SU-DHL-6 (cell line): Measurements from ENCODE around the gene MARK1.

Experiments
- H2AFZ ChIP-seq: fragments of 200-600 bp; sonication (generic); 2 replicates; pipeline ENCODE4 v1.6.1; 2014; ENCODE audit warnings: low read depth, mild to moderate bottlenecking, moderate library complexity, mixed read lengths, antibody characterized with exemption, low read length; ENCODE audit not compliant: severe bottlenecking
- H3F3A ChIP-seq: fragments of 200-600 bp; shearing (Covaris generic); 2 replicates; pipeline ENCODE4 v1.6.0; 2016; ENCODE audit warnings: antibody characterized with exemption, mild to moderate bottlenecking; ENCODE audit not compliant: insufficient read depth
- H3K27ac ChIP-seq: fragments of 200-600 bp; sonication (generic); 2 replicates; pipeline ENCODE4 v1.5.1; 2016; ENCODE audit warnings: low read depth, mild to moderate bottlenecking, low read length, moderate library complexity, mixed read lengths
- H3K27me3 ChIP-seq: fragments of 200-600 bp; sonication (generic), shearing (Covaris generic); 2 replicates; pipeline ENCODE4 v1.6.0; 2014; ENCODE audit warnings: mild to moderate bottlenecking, low read length
- H3K36me3 ChIP-seq: fragments of 200-600 bp; sonication (generic); 2 replicates; pipeline ENCODE4 v1.6.1; 2014; ENCODE audit warnings: mild to moderate bottlenecking, low read length, mixed read lengths
- H3K4me2 ChIP-seq: fragments of 300-600, 200-600 bp; shearing (Covaris generic), sonication (generic); 2 replicates; pipeline ENCODE4 v1.6.0; 2014; ENCODE audit warnings: low read length, low read depth, mild to moderate bottlenecking; ENCODE audit not compliant: poor library complexity, severe bottlenecking
- H3K4me3 ChIP-seq: fragments of 200-600 bp; sonication (generic); 2 replicates; pipeline ENCODE4 v1.5.1; 2014; ENCODE audit warnings: antibody characterized with exemption, low read length, mild to moderate bottlenecking, mixed read lengths; ENCODE audit not compliant: insufficient read depth, poor library complexity, severe bottlenecking
- H3K79me2 ChIP-seq: fragments of 200-600 bp; sonication (generic); 2 replicates; pipeline ENCODE4 v1.6.1; 2014; ENCODE audit warnings: mild to moderate bottlenecking, low read length, moderate library complexity; ENCODE audit not compliant: insufficient read depth
- H3K9ac ChIP-seq: fragments of 200-600 bp; sonication (generic); 2 replicates; pipeline ENCODE4 v1.7.0; 2014; ENCODE audit warnings: mild to moderate bottlenecking, low read length
- H3K9me2 ChIP-seq: fragments of 200-600 bp; sonication (generic); replicated peaks from 2 replicates; pipeline ENCODE4 v1.6.1; 2014; ENCODE audit warnings: low read length; ENCODE audit not compliant: insufficient read depth
- H3K9me3 ChIP-seq: fragments of 200-600 bp; sonication (generic); 2 replicates; pipeline ENCODE4 v1.6.1; 2014; ENCODE audit warnings: low read length, mixed read lengths; ENCODE audit not compliant: insufficient read depth
- H4K20me1 ChIP-seq: fragments of 200-600 bp; sonication (generic); 2 replicates; pipeline ENCODE4 v1.6.1; 2014; ENCODE audit warnings: low read depth, mild to moderate bottlenecking, antibody characterized with exemption, low read length, moderate library complexity, mixed read lengths
- CTCF ChIP-seq: fragments of 200-600 bp; sonication (generic); IDR thresholded peaks from one replicate; pipeline ENCODE4 v1.5.1; 2017; ENCODE audit warnings: antibody characterized with exemption, mild to moderate bottlenecking, low read length, moderate library complexity; ENCODE audit not compliant: insufficient read depth, poor library complexity, severe bottlenecking
- EZH2phosphoT487 ChIP-seq: fragments of 200-600 bp; sonication (generic), shearing (Covaris generic); conservative IDR thresholded peaks from 2 replicates; pipeline ENCODE4 v1.6.1; 2018; ENCODE audit warnings: mild to moderate bottlenecking, antibody characterized with exemption, low read length, moderate library complexity, mixed read lengths

MARK1 gene

DNA sequence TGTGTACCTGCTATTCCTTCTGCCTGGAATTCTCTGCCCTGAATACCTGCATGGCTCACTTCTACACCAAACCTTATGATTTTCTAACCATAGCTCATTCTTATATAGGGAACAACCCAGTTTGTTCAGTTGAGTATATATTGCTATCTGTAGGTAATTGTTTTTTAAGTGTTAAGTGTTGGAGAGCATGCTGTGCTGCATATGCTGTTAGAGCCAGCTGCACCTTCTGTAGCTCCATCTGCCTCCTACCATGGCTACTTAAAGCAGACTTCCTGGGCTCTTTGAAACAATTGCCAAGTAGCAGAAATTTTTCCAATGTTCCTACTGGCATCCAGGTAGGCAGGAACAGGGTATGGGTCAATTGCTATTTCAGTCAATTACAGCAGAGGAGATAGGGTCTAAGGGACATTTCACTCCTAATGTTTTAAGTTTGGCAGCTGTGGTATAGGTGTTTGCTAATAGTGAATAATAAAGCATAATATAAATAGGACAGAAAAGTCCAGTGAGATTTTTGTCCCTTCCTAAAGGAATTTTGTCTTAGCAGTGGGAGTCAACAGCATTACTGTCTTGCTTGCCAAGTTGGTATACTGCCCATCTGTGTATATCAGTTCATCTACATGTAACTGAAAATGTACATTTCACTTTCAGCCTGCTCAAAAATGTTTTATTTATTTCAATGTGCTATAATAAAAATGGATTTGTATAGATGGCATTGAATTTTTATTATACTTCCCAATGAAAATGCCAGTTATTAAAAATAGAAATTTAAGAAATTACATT, 128.2 kb downstream of the MARK1 start:
- no peak overlapping the region for H2AFZ ChIP-seq
- H3K4me2 ChIP-seq, result no peak overlapping the region
- no peak overlapping the region for H3K4me3 ChIP-seq
- H3K9me3 ChIP-seq, result no peaks in the 10 kb centered on the region
- TF ChIP-seq CTCF (no peak), EZH2phosphoT487 (no peak)
- H3K27me3 ChIP-seq, result no peaks in the 10 kb centered on the region
- H3K9ac ChIP-seq, result no peak overlapping the region
- no peaks in the 10 kb centered on the region for H3K79me2 ChIP-seq
- H3K36me3 ChIP-seq, result no peaks in the 10 kb centered on the region
- H3K9me2 ChIP-seq, result no peaks in the 10 kb centered on the region
- H4K20me1 ChIP-seq, result no peaks in the 10 kb centered on the region
- no peak overlapping the region for H3K27ac ChIP-seq
- H3F3A ChIP-seq, result no peaks in the 10 kb centered on the region

DNA sequence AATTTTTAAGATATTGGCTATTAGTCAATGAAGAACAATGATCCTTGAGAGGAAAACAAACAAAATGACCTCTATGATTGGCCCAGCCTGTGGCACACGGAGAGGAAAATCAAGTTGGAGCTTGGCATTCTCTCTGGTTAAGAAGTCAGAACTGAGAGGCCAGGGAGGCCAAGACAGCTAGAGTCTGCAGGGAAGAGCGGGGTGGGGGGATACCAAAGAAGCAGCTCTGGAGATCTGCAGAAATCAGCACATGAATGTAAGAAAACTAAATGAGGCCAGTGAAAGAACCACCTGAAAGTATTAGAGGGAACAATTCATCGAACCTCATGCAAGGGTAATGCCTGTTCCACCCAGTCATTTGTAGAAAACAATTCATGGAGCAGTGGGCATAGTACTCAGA, 138.4 kb downstream of the MARK1 start:
- H3K27me3 ChIP-seq, result no peaks in the 10 kb centered on the region
- no peaks in the 10 kb centered on the region for H3K36me3 ChIP-seq

GRCh38 chr1:220669005-220669404, 141.1 kb downstream of the MARK1 start:
- H2AFZ ChIP-seq, result no peak overlapping the region
- no peak for TF ChIP-seq EZH2phosphoT487
- TF ChIP-seq CTCF, result no peak
- no peak overlapping the region for H3K27ac ChIP-seq
- no peak overlapping the region for H3K4me3 ChIP-seq
- H3K27me3 ChIP-seq, result no peaks in the 10 kb centered on the region
- no peaks in the 10 kb centered on the region for H3F3A ChIP-seq
- H3K36me3 ChIP-seq, result no peaks in the 10 kb centered on the region
- H3K9me2 ChIP-seq, result no peaks in the 10 kb centered on the region
- no peaks in the 10 kb centered on the region for H3K79me2 ChIP-seq
- H3K9ac ChIP-seq, result no peak overlapping the region
- no peaks in the 10 kb centered on the region for H3K9me3 ChIP-seq
- H3K4me2 ChIP-seq, result no peak overlapping the region
- no peaks in the 10 kb centered on the region for H4K20me1 ChIP-seq

More for the DNA sequence above, 138.4 kb downstream of the MARK1 start:
- Histone ChIP-seq H3K4me2 (no peak overlapping the region), H3K27ac (no peak overlapping the region), H3K4me3 (no peak overlapping the region), H3K9me3 (no peaks in the 10 kb centered on the region), H3F3A (no peaks in the 10 kb centered on the region), H3K79me2 (no peaks in the 10 kb centered on the region), H4K20me1 (no peaks in the 10 kb centered on the region), H2AFZ (no peak overlapping the region), H3K9me2 (no peaks in the 10 kb centered on the region), H3K9ac (no peak overlapping the region)
- TF ChIP-seq EZH2phosphoT487 (no peak), CTCF (no peak)
